Subcutaneous adipose tissue (tissue), 4 donors: ENCODE data around the gene TXNDC5. TPM values are rescaled to one million over a fixed set of nuclear protein-coding genes. Genes with fewer than 3 reads are reported as not detected.

Experiments used
- CTCF ChIP-seq: fragments of 450-650 bp; IDR thresholded peaks from one replicate; pipeline ENCODE4 v1.5.1; 2016; ENCODE audit warnings: low read depth, mild to moderate bottlenecking, control low read depth, antibody characterized with exemption, moderate library complexity
- total RNA-seq, 4 donors: library from RNA; depleted of rRNA; stranded (reverse); fragments of >200 nt; gene quantifications; one replicate each; pipeline ENCODE4 v1.1.0, GENCODE V29; 2016

TXNDC5 gene
- total RNA-seq, 4 donors from 2014 or later: 134 to 170 (median 153) TPM

GRCh38 chr6:7914991-7915789, 4.6 kb upstream of the TXNDC5 start:
- TF ChIP-seq CTCF: no peak

- TF ChIP-seq CTCF: no peak
Observed at GRCh38 chr6:7914311-7914710, 3.7 kb upstream of the TXNDC5 start.

GRCh38 chr6:7912736-7913517, 2.3 kb upstream of the TXNDC5 start:
- TF ChIP-seq CTCF: no peak

GRCh38 chr6:7912024-7912423, 1.4 kb upstream of the TXNDC5 start:
- TF ChIP-seq CTCF: no peak

- TF ChIP-seq CTCF: no peak
Observed at GRCh38 chr6:7911345-7911725, 747 bp upstream of the TXNDC5 start.

GRCh38 chr6:7910298-7910653, 312 bp downstream of the TXNDC5 start:
- TF ChIP-seq CTCF: no peak

- TF ChIP-seq CTCF: no peak
Observed at GRCh38 chr6:7909323-7910276, 988 bp downstream of the TXNDC5 start.
